WERI-Rb-1 (cell line): Measurements from ENCODE around the gene TMEM131L.

Experiments
- DNase-seq: peaks from one replicate; pipeline ENCODE4 v3.0.0-alpha.2; 2020
- H3K27ac ChIP-seq: fragments of 250-450 bp; sonication (Bioruptor Pico); 2 replicates; pipeline ENCODE4 v1.5.1; 2020; ENCODE audit warnings: mild to moderate bottlenecking, moderate library complexity
- H3K27me3 ChIP-seq: fragments of 250-450 bp; sonication (Bioruptor Pico); 2 replicates; pipeline ENCODE4 v1.5.1; 2021; ENCODE audit warnings: mild to moderate bottlenecking, low read depth, moderate library complexity; ENCODE audit not compliant: insufficient read depth, severe bottlenecking
- H3K36me3 ChIP-seq: fragments of 250-450 bp; sonication (Bioruptor Pico); 2 replicates; pipeline ENCODE4 v1.5.1; 2020; ENCODE audit warnings: mild to moderate bottlenecking, moderate library complexity
- H3K4me3 ChIP-seq: 2 replicates; pipeline ENCODE4 v1.5.1; 2011; ENCODE audit warnings: low read depth, mild to moderate bottlenecking, control low read depth, low read length
- H3K9me3 ChIP-seq: fragments of 250-450 bp; sonication (Bioruptor Pico); 2 replicates; pipeline ENCODE4 v1.5.1; 2021; ENCODE audit warnings: mild to moderate bottlenecking, moderate library complexity; ENCODE audit not compliant: severe bottlenecking
- TF ChIP-seq, protein P1 (sequence below): IDR thresholded peaks from 2 replicates; pipeline ENCODE4 v1.5.1; 2011; ENCODE audit warnings: low read depth, mild to moderate bottlenecking, control low read depth, inconsistent platforms, low read length

TMEM131L gene

DNA sequence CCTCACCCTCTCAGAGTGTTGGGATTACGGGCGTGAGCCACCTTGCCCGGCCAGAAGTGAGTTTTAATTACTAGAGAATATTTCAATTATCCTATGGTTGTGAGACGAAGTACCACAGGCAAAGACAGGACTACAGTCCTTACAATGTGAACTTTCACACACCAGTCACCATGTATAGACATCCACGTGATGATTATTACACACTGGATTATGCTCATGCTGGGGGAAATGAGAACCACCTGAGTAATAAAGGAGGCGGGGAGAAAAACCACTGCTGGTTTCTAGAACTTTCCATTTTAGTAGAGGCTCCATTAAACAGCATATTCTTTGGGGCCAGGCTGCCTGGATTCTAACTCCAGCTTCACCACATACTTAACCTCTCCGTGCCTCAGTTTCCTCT lies 175.4 kb downstream of the TMEM131L start:
- Histone ChIP-seq H3K9me3 (peaks cover 2% of the 10 kb centered on the region), H3K27me3 (no peaks in the 10 kb centered on the region), H3K4me3 (no peak overlapping the region), H3K36me3 (no peaks in the 10 kb centered on the region), H3K27ac (no peak overlapping the region)
- TF ChIP-seq, protein P1, sequence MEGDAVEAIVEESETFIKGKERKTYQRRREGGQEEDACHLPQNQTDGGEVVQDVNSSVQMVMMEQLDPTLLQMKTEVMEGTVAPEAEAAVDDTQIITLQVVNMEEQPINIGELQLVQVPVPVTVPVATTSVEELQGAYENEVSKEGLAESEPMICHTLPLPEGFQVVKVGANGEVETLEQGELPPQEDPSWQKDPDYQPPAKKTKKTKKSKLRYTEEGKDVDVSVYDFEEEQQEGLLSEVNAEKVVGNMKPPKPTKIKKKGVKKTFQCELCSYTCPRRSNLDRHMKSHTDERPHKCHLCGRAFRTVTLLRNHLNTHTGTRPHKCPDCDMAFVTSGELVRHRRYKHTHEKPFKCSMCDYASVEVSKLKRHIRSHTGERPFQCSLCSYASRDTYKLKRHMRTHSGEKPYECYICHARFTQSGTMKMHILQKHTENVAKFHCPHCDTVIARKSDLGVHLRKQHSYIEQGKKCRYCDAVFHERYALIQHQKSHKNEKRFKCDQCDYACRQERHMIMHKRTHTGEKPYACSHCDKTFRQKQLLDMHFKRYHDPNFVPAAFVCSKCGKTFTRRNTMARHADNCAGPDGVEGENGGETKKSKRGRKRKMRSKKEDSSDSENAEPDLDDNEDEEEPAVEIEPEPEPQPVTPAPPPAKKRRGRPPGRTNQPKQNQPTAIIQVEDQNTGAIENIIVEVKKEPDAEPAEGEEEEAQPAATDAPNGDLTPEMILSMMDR, result no peak
- no peak for DNase-seq

DNA sequence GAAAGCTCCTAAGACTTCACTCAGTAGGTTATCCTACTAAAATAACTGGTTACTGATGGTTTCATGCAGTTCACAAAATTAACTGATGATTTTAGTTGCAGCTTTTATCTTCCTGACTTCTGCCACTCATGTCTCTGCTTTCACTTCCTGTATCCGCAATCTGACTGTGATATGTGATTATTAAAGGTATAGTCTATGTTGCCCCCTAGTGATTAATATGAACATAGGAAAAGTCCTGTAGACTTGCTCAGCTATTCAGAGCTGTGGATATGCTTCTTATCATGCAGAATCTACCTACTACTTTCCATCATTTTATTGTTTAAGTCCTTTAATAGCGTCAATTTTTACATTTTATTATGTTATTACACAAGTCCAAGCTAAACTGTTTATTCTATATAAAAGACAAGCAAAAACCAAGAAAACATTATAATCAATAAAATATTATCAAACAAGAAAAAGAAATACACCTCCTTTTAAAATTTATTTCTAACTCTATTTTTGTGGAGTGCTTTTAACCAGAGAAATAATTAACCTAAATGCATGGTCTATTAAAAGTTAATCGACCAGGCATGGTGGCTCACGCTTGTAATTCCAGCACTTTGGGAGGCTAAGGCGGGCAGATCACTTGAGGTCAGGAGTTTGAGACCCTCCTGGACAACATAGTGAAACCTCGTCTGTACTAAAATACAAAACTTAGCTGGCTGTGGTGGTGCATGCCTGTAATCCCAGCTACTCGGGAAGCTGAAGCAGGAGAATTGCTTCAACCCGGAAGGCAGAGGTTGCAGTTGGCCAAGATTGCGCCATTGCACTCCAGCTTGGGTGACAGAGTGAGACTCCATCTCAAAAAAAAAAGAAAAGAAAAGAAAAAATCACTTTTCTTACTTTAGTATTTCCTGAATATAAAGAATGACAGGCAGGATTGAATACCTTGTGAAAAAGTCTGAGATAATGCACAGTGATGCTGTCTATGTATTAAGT lies 177.5 kb downstream of the TMEM131L start:
- TF ChIP-seq, protein P1, result 0 out of 2 replicates have a peak, but pooled peaks have one; percentile 20
- H3K4me3 ChIP-seq, result no peak overlapping the region
- no peaks in the 10 kb centered on the region for H3K36me3 ChIP-seq
- no peaks in the 10 kb centered on the region for H3K27me3 ChIP-seq
- H3K27ac ChIP-seq, result no peak overlapping the region
- H3K9me3 ChIP-seq, result peaks cover 2% of the 10 kb centered on the region
- no peak for DNase-seq

DNA sequence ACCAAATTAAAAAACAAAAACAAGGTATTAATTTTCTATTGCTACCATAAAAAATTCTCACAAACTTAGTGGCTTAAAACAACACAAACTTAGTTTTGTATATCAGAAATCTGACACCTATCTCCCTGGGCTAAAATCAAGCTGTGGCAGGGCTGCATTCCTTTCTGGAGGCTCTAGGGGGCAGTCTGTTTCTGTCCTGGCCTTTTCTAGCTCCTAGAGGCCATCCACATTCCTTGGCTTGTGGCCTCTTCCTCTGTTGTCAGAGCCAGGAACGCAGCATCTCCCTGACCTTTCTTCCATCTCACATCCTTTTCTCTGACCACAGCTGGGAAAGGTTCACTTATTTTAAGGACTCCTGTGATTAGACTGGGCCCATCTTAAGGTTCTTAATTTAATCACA lies 179.0 kb downstream of the TMEM131L start:
- H3K9me3 ChIP-seq, result peaks cover 2% of the 10 kb centered on the region
- TF ChIP-seq, protein P1, result peak; percentile 52
- no peaks in the 10 kb centered on the region for H3K27me3 ChIP-seq
- H3K36me3 ChIP-seq, result no peaks in the 10 kb centered on the region
- DNase-seq, result peak; percentile 20
- no peak overlapping the region for H3K4me3 ChIP-seq
- no peak overlapping the region for H3K27ac ChIP-seq

DNA sequence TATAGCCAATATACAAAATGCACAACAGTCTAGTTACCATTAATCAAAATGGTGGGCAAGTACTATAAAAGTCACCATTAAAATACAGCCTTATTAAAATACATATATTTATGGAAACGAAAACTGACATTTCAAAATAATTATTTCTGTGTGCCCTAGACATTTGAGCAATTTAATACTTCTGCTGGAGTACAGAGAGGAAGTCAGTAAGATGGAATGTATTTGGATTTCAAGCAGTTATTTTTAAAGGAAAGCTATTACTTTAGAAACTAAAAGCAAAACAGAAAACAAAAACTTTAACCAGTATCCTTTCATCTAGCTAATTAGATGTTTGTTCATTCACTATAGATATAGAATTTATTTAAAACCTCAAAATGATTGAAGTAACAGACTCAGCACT lies 180.1 kb downstream of the TMEM131L start:
- Histone ChIP-seq H3K27me3 (no peaks in the 10 kb centered on the region), H3K27ac (no peak overlapping the region), H3K36me3 (no peaks in the 10 kb centered on the region), H3K4me3 (no peak overlapping the region), H3K9me3 (peaks cover 2% of the 10 kb centered on the region)
- no peak for DNase-seq
- TF ChIP-seq, protein P1, result no peak

DNA sequence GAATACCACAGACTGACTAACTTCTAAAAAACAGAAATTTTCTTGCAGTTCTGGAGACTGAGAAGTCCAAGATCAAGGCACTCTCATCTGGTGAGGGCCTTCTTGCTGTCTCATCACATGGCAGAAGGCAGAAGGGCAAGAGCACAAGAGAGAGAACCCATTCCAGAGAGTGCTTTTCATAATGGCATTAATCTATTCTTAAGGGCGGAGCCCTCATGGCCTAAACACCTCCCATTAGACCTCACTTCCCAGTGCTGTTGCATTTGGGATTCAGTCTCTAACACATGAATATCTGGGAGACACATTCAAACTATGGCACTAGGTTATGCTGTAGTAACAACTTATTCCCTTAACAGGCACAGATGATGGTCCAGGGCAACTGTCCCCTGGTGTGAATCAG lies 180.8 kb downstream of the TMEM131L start:
- Histone ChIP-seq H3K27me3 (no peaks in the 10 kb centered on the region), H3K36me3 (no peaks in the 10 kb centered on the region), H3K9me3 (peaks cover 2% of the 10 kb centered on the region), H3K27ac (no peak overlapping the region), H3K4me3 (no peak overlapping the region)
- no peak for DNase-seq
- TF ChIP-seq, protein P1, result no peak
